Suppressor macrophage (primary cell): ENCODE results near the gene RFX5.
A peak's percentile ranks its signal among the peaks of the same experiment; 100 is the strongest.
"Not testable (repeated sequence)": the region's sequence is repeated elsewhere in the genome, so short reads cannot be mapped to it uniquely, and the experiment has no call there.

Experiments used
- DNase-seq, 4 experiments: peaks; one replicate each; pipeline ENCODE4 v3.0.0-alpha.2; 2020 to 2022

Gene RFX5

GRCh38 chr1:151361883-151362282 lies 14.8 kb upstream of the RFX5 start:
- no peak for DNase-seq

- DNase-seq = peak in 1 of 4 experiments; percentile 29
Observed at GRCh38 chr1:151356696-151357095, 9.6 kb upstream of the RFX5 start.

- no peak for DNase-seq
Observed at GRCh38 chr1:151352021-151352718, 5.1 kb upstream of the RFX5 start.

DNA sequence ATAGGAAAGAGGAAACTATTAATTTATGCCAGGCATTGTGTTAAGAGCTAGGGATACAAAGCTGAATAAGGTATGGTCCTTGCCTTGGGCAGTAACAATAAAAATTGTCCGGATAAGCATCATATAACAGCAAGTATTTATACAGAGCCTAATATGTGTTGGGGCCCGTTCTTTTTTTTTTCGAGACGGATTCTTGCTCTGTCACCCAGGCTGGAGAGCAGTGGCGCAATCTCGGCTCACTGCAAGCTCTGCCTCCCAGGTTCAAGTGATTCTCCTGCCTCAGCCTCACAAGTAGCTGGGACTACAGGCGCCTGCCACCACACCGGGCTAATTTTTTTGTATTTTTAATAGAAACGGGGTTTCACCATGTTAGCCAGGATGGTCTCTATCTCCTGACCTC lies 3.3 kb upstream of the RFX5 start:
- not testable (repeated sequence) for DNase-seq

GRCh38 chr1:151347523-151348246 lies 633 bp upstream of the RFX5 start:
- no peak for DNase-seq

DNA sequence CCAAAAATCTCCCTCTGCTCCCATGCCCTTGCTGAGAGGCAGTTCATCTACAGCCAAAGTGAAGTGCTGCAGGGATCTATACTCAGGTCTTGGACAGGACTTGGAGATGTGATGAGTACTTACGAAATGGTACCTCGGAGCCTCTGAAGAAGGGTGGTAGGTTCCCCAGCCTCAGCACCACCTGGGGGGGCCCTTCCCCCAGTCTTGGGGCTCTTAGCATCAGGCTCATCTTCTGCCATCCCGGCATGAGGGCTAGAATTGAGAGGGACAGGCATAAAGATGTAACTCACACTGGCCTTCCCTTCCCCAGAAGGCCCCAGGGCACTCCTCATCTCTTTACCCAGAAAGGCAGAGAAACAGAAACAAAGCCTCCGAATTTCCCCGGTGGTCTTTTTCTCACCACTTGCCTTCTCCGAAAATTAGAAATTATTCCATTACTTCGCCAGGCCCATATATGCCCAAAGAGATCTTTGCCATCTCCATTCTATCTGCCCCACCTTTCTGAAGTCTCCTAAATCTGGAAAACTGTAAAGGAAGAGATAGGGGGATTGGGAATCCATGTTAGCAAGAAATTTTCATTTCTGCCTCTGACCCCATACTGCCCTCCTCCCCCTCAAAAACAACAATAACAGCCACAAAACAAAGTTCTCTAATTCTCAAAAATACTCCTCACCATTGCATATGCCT lies 827 bp downstream of the RFX5 start:
- DNase-seq = no peak

GRCh38 chr1:151344291-151344690 lies 2.8 kb downstream of the RFX5 start:
- DNase-seq = peak; percentile 21 to 64 (median 53)

- no peak for DNase-seq
Observed at GRCh38 chr1:151343587-151343986, 3.5 kb downstream of the RFX5 start.

DNA sequence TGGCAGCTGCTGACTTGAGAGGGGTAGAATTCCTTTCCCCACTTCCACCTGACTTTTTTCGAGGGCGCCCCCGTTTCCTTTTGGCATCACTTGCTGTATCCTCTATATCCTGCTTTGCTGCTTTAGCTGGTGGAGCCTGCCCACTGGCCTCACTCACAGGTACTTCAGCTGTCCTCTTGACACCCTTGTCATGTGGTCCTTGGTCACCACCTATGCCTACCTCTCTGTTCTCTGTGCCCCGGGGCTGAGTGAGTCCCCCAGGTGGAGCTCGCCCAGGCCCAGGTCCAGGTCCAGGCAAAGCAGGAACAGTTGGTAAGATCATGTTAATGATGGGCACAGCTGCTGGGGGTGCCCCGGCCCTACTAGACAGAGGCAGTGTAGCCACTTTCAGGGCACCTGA lies 4.5 kb downstream of the RFX5 start:
- DNase-seq = no peak

- DNase-seq = no peak
Observed at GRCh38 chr1:151342021-151342420, 5.0 kb downstream of the RFX5 start.

DNA sequence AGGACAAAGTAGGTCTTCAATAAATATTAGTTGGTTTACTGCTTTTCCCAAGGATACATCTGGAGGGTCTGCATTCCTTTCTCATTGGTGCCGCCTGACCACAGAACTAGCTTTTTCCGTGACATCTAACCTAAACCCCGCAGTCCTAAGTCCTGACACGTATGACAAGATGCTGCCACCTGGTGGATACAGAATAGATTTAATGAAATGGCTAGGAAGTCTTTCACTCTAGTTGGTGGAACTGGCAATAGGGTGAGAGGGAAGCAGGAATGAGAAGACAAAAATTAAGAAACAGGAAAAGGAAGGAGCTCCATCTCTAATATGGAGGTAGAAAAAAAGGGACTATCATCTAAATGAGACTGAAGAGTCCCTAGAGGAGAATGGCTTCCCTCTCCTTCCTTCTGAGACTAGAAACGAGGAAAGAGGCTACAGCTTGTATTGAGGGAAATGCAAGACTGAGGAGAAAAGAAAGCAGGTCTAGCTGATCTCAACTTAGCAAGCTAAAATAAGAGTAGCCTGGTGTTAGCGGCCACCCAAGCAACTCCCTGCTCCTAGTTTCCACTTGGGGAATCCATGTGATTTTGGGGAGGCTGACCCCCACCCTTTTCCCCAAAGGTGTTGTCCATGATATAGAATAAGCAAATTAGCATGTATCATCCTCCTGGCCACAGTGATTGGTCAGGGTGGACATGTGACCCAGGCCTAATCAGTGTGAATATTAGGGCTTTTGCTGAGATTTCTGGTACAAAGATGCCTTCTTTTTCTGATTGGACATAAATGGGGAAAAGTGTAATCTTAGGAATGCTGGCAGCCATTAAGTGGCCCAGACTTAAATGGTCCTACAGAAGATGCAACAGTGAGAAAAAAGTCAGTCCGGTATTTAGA lies 5.9 kb downstream of the RFX5 start:
- peak; percentile 76 to 94 (median 88) for DNase-seq

DNA sequence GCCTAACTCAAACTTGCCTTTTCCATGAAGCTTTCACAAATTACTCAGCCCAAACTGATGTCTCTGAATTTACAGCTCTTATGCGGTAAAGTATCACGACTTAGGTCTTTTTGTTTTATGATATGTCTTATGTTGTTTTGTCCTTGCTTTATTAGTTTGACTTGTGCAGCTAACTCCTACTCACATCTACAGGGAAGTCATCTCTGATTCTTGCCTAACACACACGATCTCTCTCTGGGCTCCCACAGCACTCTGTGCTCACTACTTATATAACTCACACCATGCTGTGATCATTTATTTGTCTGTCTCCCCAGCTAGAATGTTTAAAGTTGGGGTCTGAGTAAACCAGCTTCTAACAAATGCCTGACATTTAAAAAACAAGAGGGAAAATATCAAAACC lies 10.5 kb downstream of the RFX5 start:
- peak; percentile 33 to 70 (median 60) for DNase-seq

- DNase-seq = no peak
Observed at GRCh38 chr1:151334822-151335221, 12.2 kb downstream of the RFX5 start.

DNA sequence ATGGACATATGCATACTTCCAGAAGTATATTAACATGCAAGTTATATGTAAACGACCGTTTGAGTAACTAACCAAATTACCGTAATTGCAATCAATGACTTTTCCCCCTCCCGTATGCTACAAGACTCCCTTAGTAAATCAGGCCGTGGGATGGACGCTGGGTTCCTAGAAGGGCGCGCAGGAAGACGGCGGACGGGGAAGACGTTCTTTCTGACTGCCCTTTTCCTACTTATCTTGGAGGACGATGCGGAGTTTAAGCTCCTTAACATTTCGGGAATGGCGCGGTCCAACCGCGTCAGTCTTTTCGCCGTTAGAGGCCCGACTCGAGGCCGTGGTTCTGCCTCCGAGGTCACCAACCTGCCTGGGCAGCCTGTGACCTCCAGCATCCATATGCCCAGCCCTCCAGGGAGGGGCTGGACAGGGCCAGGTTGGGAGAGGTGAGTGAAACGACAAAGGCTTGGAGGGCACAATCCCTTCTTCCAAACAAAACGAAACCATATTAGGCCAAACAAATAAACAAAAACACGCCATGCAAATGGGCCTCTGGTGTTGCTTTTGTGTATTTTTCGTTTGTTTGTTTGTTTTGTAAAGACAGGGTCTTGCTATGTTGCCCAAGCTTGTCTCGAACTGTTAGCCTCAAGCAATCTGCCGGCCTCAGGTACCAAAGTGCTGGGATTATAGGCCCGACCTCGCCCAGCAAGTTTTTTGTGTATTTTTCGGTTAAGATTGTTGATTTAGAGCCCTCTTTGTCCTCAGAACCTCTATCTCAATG lies 19.0 kb downstream of the RFX5 start:
- DNase-seq = no peak

DNA sequence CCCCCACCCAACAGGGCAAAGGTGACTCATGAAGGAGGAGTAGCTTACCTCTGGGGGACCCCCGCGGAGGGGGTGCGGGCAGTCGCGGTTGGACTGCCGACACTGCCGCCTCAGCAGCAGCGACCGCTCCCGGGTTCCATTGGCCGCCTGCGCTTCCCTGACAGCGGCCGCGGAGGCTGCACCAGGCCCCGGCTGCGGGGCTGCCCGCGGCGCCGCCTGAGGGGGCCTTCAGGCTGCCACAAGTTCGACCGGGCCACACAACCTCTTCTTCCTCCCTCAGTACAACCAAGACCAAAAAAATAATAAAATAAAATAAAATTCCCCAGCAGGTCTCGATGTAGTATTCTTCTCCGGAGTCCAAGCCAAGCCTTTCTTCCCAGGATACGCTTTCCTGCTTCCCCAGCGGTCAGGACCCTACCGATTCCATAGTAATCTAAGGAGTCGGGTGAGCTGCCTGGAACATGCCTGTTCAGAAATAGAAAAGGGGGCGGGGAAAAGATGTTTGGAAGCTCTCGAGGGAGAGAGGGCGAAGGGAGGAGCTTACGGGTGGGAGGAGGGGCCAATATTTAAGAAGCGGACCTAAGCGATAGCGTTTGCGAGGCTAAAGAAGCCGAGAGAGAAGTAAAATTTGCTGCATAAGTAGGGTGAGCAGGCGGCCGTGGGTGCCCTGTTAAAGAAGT lies 19.7 kb downstream of the RFX5 start, which contains the start of gene PI4KB:
Gene PI4KB, minus strand, starts transcription at position 194 of the 680 bp plus-strand sequence. CDS start 10,935 bp downstream, outside the sequence.
- peak; percentile 96 to 99 (median 98) for DNase-seq

DNA sequence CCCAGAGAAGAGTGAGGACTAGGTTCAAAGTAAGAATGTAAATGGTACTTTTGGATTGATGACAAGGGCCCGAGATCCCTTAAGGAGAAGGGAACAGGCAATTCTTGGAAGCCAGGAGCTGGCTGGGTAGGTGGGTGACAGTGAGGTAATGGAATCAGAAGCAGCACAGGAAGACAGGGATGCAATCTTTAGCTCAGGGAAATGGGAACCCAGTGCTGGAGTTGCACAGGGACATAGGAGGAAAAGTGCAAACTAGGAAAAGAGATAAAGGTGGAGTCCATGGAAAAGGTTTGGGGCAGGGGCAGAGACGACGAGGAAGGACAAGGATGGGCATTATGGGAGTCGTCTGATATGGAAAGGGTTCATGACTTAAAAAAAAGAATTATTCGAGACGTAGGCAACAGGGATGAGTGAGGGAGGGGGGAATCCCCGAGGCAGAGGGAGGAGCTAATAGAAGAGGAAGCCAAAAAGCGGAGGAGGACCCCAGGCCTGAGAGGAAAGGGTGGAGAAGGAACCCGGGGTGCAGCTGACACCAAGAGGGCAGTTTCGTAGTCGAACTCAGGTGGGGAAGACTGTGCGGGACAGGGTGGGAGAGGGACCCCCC lies 20.3 kb downstream of the RFX5 start:
- DNase-seq = peak; percentile 85 to 93 (median 92)

GRCh38 chr1:151325646-151326429 lies 21.2 kb downstream of the RFX5 start:
- DNase-seq = peak in 3 of 4 experiments; percentile 22 to 40 (median 31)

GRCh38 chr1:151325231-151325630 lies 21.8 kb downstream of the RFX5 start:
- DNase-seq = peak; percentile 62 to 72 (median 68)

GRCh38 chr1:151324390-151324930 lies 22.6 kb downstream of the RFX5 start:
- DNase-seq = no peak
